ENCODE measurements around the gene LOXL3. TPM values are rescaled to one million over a fixed set of nuclear protein-coding genes. Genes with fewer than 3 reads are reported as not detected.
A peak's percentile ranks its signal among the peaks of the same experiment; 100 is the strongest.

The LOXL3 gene
- total and polyA plus RNA-seq, 2 experiments from 2014 or later: 11.2 to 13.6 TPM

GRCh38 chr2:74496997-74497776, 56.6 kb downstream of the LOXL3 start:
- Histone ChIP-seq H3K4me2 (peak overlapping the region; percentile 98), H3K27ac (no peak overlapping the region), H3K4me3 (no peak overlapping the region), H3K9me2 (replicated peaks; ENCODE audit: insufficient read depth) (no peaks in the 10 kb centered on the region), H3K4me1 (ENCODE audit: insufficient read depth) (peaks cover 37% of the 10 kb centered on the region), H3K9me3 (ENCODE audit: low read depth) (no peaks in the 10 kb centered on the region), H3K27me3 (peaks cover 52% of the 10 kb centered on the region), H3K79me2 (peaks cover 4% of the 10 kb centered on the region), H4K20me1 (ENCODE audit: insufficient read depth, poor library complexity, severe bottlenecking) (no peaks in the 10 kb centered on the region), H3K36me3 (replicated peaks; ENCODE audit: insufficient read depth, low read depth) (no peaks in the 10 kb centered on the region), H2AFZ (no peak overlapping the region)
- no peak for DNase-seq (ENCODE audit: low spot score)
- 71% methylated on average over 19 of the region's 19 CpGs for WGBS (ENCODE audit: low lambda C conversion rate, missing lambda C conversion rate)
- TF ChIP-seq EZH2 (IDR thresholded peaks at IDR 0.05; ENCODE audit: borderline replicate concordance) (peak; percentile 13), EZH2phosphoT487 (IDR thresholded peaks at IDR 0.05; ENCODE audit: low read depth, severe bottlenecking, unreplicated experiment) (no peak)

GRCh38 chr2:74495440-74495839, 58.3 kb downstream of the LOXL3 start:
- TF ChIP-seq EZH2 (IDR thresholded peaks at IDR 0.05; ENCODE audit: borderline replicate concordance): no peak
- no peak for TF ChIP-seq EZH2phosphoT487 (IDR thresholded peaks at IDR 0.05; ENCODE audit: low read depth, severe bottlenecking, unreplicated experiment)
- TF ChIP-seq CTCF (IDR thresholded peaks at IDR 0.05; ENCODE audit: poor library complexity): no peak
- Histone ChIP-seq H4K20me1 (ENCODE audit: insufficient read depth, poor library complexity, severe bottlenecking) (no peaks in the 10 kb centered on the region), H3K79me2 (no peaks in the 10 kb centered on the region), H3K9me2 (replicated peaks; ENCODE audit: insufficient read depth) (no peaks in the 10 kb centered on the region), H3K4me3 (no peak overlapping the region), H2AFZ (no peak overlapping the region), H3K4me1 (ENCODE audit: insufficient read depth) (peaks cover 28% of the 10 kb centered on the region), H3K9me3 (ENCODE audit: low read depth) (no peaks in the 10 kb centered on the region), H3K36me3 (replicated peaks; ENCODE audit: insufficient read depth, low read depth) (no peaks in the 10 kb centered on the region), H3K27me3 (peaks cover 42% of the 10 kb centered on the region), H3K27ac (no peak overlapping the region), H3K4me2 (no peak overlapping the region)
- DNase-seq (ENCODE audit: low spot score): no peak
- 93% methylated on average over 1 of the region's 1 CpG for whole genome bisulfite sequencing (ENCODE audit: low lambda C conversion rate, missing lambda C conversion rate)

GRCh38 chr2:74493546-74493945, 60.2 kb downstream of the LOXL3 start:
- Histone ChIP-seq H3K9me2 (replicated peaks; ENCODE audit: insufficient read depth) (no peaks in the 10 kb centered on the region), H3K27me3 (peaks cover 24% of the 10 kb centered on the region), H3K27ac (no peak overlapping the region), H3K79me2 (no peaks in the 10 kb centered on the region), H3K4me2 (no peak overlapping the region), H3K36me3 (replicated peaks; ENCODE audit: insufficient read depth, low read depth) (no peaks in the 10 kb centered on the region), H4K20me1 (ENCODE audit: insufficient read depth, poor library complexity, severe bottlenecking) (no peaks in the 10 kb centered on the region), H3K4me1 (ENCODE audit: insufficient read depth) (peaks cover 12% of the 10 kb centered on the region), H3K4me3 (no peak overlapping the region), H3K9me3 (ENCODE audit: low read depth) (no peaks in the 10 kb centered on the region), H2AFZ (no peak overlapping the region)
- no peak for DNase-seq (ENCODE audit: low spot score)
- WGBS (ENCODE audit: low lambda C conversion rate, missing lambda C conversion rate): 92% methylated on average over 3 of the region's 3 CpGs
- TF ChIP-seq CTCF (IDR thresholded peaks at IDR 0.05; ENCODE audit: poor library complexity) (no peak), EZH2phosphoT487 (IDR thresholded peaks at IDR 0.05; ENCODE audit: low read depth, severe bottlenecking, unreplicated experiment) (no peak), EZH2 (IDR thresholded peaks at IDR 0.05; ENCODE audit: borderline replicate concordance) (no peak)

Data from hepatocyte (in vitro differentiated cells).